A549 (cell line): ENCODE measurements around the gene TP53BP1. TPM values are rescaled to one million over a fixed set of nuclear protein-coding genes. Genes with fewer than 3 reads are reported as not detected.

Experiments
- ATAC-seq, 2 experiments: fragments of 200-7000 bp in 1 of 2; fragments of >200 bp in 1 of 2; cut with Nextera tagmentation in 1 of 2; cut with Tn5 transposase in 1 of 2; 3 replicates each; pipeline versions ENCODE4 v1.8.0 to v1.9.1; 2018 to 2020; ENCODE audit warnings: mild to moderate bottlenecking in 1 of 2, moderate library complexity in 1 of 2
- CTCF ChIA-PET: fragments of 300-600 bp; sonication (Branson Sonifier 250); formaldehyde crosslinking; extraction: SDS; loops from one replicate; lab custom pipeline; 2021; ENCODE audit warnings: antibody characterized with exemption, inconsistent platforms; lab: Yijun Ruan, JAX
- POLR2A ChIA-PET: fragments of 350-600 bp; formaldehyde crosslinking; extraction: SDS; loops from one replicate; lab custom pipeline; 2021; ENCODE audit warnings: antibody characterized with exemption, inconsistent platforms; lab: Yijun Ruan, JAX
- DNase-seq, 2 experiments: peaks; one replicate each; pipeline versions ENCODE4 v3.0.0 to v3.0.0-alpha.2; 2011 to 2016; ENCODE audit warnings: low read depth in 1 of 2, low spot score in 1 of 2
- FAIRE-seq: peaks from 2 replicates; lab custom pipeline; 2011; peaks lifted over from hg19 to GRCh38; lab: Jason Lieb, UNC
- H3K27ac ChIP-seq, 2 experiments: fragments of >200 bp; sonication (Bioruptor Twin); formaldehyde crosslinking; 3 replicates each; pipeline ENCODE4 v1.5.1; 2016 to 2017
- H3K4me1 ChIP-seq: fragments of >200 bp; sonication (Bioruptor Twin); formaldehyde crosslinking; 3 replicates; pipeline ENCODE4 v1.6.1; 2016
- H3K4me2 ChIP-seq: fragments of >200 bp; sonication (Bioruptor Twin); formaldehyde crosslinking; 3 replicates; pipeline ENCODE4 v1.6.1; 2016
- H3K4me3 ChIP-seq: fragments of >200 bp; sonication (Bioruptor Twin); formaldehyde crosslinking; 3 replicates; pipeline ENCODE4 v1.5.1; 2016
- H3K9me3 ChIP-seq: fragments of >200 bp; sonication (Bioruptor Twin); formaldehyde crosslinking; 3 replicates; pipeline ENCODE4 v1.6.1; 2016
- CBX8 ChIP-seq: fragments of 200-600 bp; sonication (generic); IDR thresholded peaks from 2 replicates; pipeline ENCODE4 v1.6.1; 2016
- CTCF ChIP-seq: fragments of >200 bp; sonication (Bioruptor Twin); formaldehyde crosslinking; IDR thresholded peaks from 3 replicates; pipeline ENCODE4 v1.5.1; 2016
- E2F6 ChIP-seq: IDR thresholded peaks from 2 replicates; pipeline ENCODE4 v1.6.1; 2012; ENCODE audit warnings: low read depth, borderline replicate concordance
- EHMT2 ChIP-seq: fragments of 200-600 bp; sonication (generic); IDR thresholded peaks from 2 replicates; pipeline ENCODE4 v1.6.1; 2016; ENCODE audit warnings: antibody characterized with exemption, low read depth, mild to moderate bottlenecking, moderate library complexity
- FOXS1 ChIP-seq: fragments of 250-450 bp; sonication (Bioruptor Pico); IDR thresholded peaks from 2 replicates; pipeline ENCODE4 v1.5.0; 2020; ENCODE audit warnings: mild to moderate bottlenecking, moderate library complexity
- GATA3 ChIP-seq: IDR thresholded peaks from 2 replicates; pipeline ENCODE4 v1.6.1; 2012; ENCODE audit warnings: borderline replicate concordance
- HDAC2 ChIP-seq: fragments of 200-600 bp; sonication (generic); IDR thresholded peaks from 2 replicates; pipeline ENCODE4 v1.6.1; 2016
- HOXA7 ChIP-seq: fragments of 250-450 bp; sonication (Bioruptor Pico); IDR thresholded peaks from 2 replicates; pipeline ENCODE4 v1.5.0; 2020; ENCODE audit warnings: mild to moderate bottlenecking, moderate library complexity
- HOXB13 ChIP-seq: fragments of 250-450 bp; sonication (Bioruptor Pico); IDR thresholded peaks from 2 replicates; pipeline ENCODE4 v1.5.0; 2020; ENCODE audit warnings: low read depth, mild to moderate bottlenecking, moderate library complexity
- JUN ChIP-seq, 2 experiments: fragments of >200 bp; sonication (Bioruptor Twin); formaldehyde crosslinking; IDR thresholded peaks; 2 replicates in 1 of 2; 3 replicates in 1 of 2; pipeline ENCODE4 v1.6.1; 2016 to 2017
- KDM5A ChIP-seq: fragments of 200-600 bp; sonication (generic); IDR thresholded peaks from 2 replicates; pipeline ENCODE4 v1.6.1; 2016; ENCODE audit warnings: antibody characterized with exemption, mild to moderate bottlenecking
- MAX ChIP-seq: IDR thresholded peaks from 2 replicates; pipeline ENCODE4 v1.6.1; 2012
- MAZ ChIP-seq: fragments of 150-350 bp; IDR thresholded peaks from 2 replicates; pipeline ENCODE4 v1.6.1; 2014; ENCODE audit warnings: antibody characterized with exemption, low read depth, low read length, borderline replicate concordance
- MYC ChIP-seq: IDR thresholded peaks from 2 replicates; pipeline ENCODE4 v1.6.1; 2012; ENCODE audit warnings: mild to moderate bottlenecking, inconsistent platforms, low read length, improper control_type of control experiment, borderline replicate concordance
- NFE2L2 ChIP-seq: fragments of 150-350 bp; conservative IDR thresholded peaks from 2 replicates; pipeline ENCODE4 v1.6.1; 2014; ENCODE audit warnings: low read length
- NR3C1 ChIP-seq: fragments of >200 bp; sonication (Bioruptor Twin); formaldehyde crosslinking; IDR thresholded peaks from 3 replicates; pipeline ENCODE4 v1.6.1; 2017
- PHF8 ChIP-seq: fragments of 200-600 bp; sonication (generic); IDR thresholded peaks from 2 replicates; pipeline ENCODE4 v1.6.1; 2016; ENCODE audit warnings: low read depth, mild to moderate bottlenecking, antibody characterized with exemption, moderate library complexity, borderline replicate concordance
- RAD21 ChIP-seq, 2 experiments: fragments of >200 bp in 1 of 2; sonication (Bioruptor Twin) in 1 of 2; formaldehyde crosslinking in 1 of 2; IDR thresholded peaks in 1 of 2; conservative IDR thresholded peaks in 1 of 2; 2 replicates in 1 of 2; 3 replicates in 1 of 2; pipeline ENCODE4 v1.6.1; 2012 to 2018; ENCODE audit warnings: inconsistent platforms in 1 of 2
- RARB ChIP-seq: fragments of 250-450 bp; sonication (Bioruptor Pico); IDR thresholded peaks from 2 replicates; pipeline ENCODE4 v1.8.0; 2021; ENCODE audit warnings: mild to moderate bottlenecking, moderate library complexity
- RCOR1 ChIP-seq: fragments of 150-350 bp; IDR thresholded peaks from 2 replicates; pipeline ENCODE4 v1.6.1; 2014; ENCODE audit warnings: antibody characterized with exemption, low read length, low read depth
- RNF2 ChIP-seq: fragments of 200-600 bp; sonication (generic); IDR thresholded peaks from 2 replicates; pipeline ENCODE4 v1.6.1; 2016; ENCODE audit warnings: low read depth, mild to moderate bottlenecking, antibody characterized with exemption, moderate library complexity, borderline replicate concordance
- SREBF2 ChIP-seq: fragments of 450-650 bp; IDR thresholded peaks from 2 replicates; pipeline ENCODE4 v1.6.1; 2014; ENCODE audit warnings: mild to moderate bottlenecking, moderate library complexity
- USF2 ChIP-seq: fragments of 450-650 bp; IDR thresholded peaks from 2 replicates; pipeline ENCODE4 v1.6.1; 2014; ENCODE audit warnings: antibody characterized with exemption
- ZC3H11A ChIP-seq: fragments of 450-650 bp; IDR thresholded peaks from 2 replicates; pipeline ENCODE4 v1.6.1; 2014; ENCODE audit warnings: antibody characterized with exemption, mild to moderate bottlenecking
- ZSCAN20 ChIP-seq: fragments of 250-450 bp; sonication (Bioruptor Pico); IDR thresholded peaks from 2 replicates; pipeline ENCODE4 v1.8.0; 2022; ENCODE audit warnings: mild to moderate bottlenecking, moderate library complexity
- WGBS: methylation state at CpG from one replicate; pipeline ENCODE4 v1.1.6; 2017; ENCODE audit errors: missing lambda C conversion rate; 5-methylcytosine and 5-hydroxymethylcytosine counted together
- polyA plus RNA-seq, 4 experiments: library from polyadenylated mRNA; depleted of rRNA in 3 of 4; stranded (reverse); fragments of >200 nt; fragmentation: RNase III in 1 of 4; extraction: RNeasy Plus Mini Kit Qiagen cat#74134 plus additional on column Dnase treatment in 1 of 4; gene quantifications; 2 replicates in 3 of 4; 3 replicates in 1 of 4; pipeline ENCODE4 v1.2.3, GENCODE V29; 2011 to 2017
- TF ChIP-seq, protein P1 (sequence below): IDR thresholded peaks from 2 replicates; pipeline ENCODE4 v1.6.1; 2012

Gene TP53BP1
- polyA plus RNA-seq, 2 of the 4 experiments (the other 2 are of a cell fraction), result 25.0 to 49.8 TPM

DNA sequence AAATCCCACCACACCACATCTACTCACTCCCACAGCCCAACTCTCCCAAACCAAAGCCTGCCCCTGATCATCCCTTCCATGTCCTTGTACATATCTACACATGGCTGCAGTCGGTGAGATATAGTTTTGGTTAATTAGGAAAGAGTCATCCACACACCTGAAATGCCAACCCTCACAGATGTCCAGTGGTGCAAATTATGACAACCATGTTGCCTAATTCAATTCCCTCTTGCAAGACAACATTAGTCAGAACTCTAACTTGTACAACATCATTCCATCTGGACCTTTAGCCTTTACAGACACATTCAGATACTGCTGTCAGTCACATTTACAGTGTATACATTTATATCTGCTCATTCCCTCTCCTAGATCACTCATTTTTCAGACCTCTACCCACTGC, 80.9 kb downstream of the TP53BP1 start:
- H3K4me3 ChIP-seq, result no peak overlapping the region
- 93% methylated on average over 1 of the region's 1 CpG for WGBS
- ChIA-PET CTCF (no interaction called here), POLR2A (no interaction called here)
- FAIRE-seq (no peak), ATAC-seq (no peak), DNase-seq (no peak)
- no peak overlapping the region for H3K4me2 ChIP-seq
- no peak overlapping the region for H3K27ac ChIP-seq
- H3K9me3 ChIP-seq, result no peaks in the 10 kb centered on the region
- TF ChIP-seq PHF8 (no peak), SREBF2 (no peak), JUN (IDR thresholded peaks at IDR 0.05) (no peak), CTCF (no peak), NFE2L2 (no peak), MAZ (no peak), FOXS1 (no peak), RNF2 (no peak), USF2 (no peak), EHMT2 (no peak)
- TF ChIP-seq, protein P1, sequence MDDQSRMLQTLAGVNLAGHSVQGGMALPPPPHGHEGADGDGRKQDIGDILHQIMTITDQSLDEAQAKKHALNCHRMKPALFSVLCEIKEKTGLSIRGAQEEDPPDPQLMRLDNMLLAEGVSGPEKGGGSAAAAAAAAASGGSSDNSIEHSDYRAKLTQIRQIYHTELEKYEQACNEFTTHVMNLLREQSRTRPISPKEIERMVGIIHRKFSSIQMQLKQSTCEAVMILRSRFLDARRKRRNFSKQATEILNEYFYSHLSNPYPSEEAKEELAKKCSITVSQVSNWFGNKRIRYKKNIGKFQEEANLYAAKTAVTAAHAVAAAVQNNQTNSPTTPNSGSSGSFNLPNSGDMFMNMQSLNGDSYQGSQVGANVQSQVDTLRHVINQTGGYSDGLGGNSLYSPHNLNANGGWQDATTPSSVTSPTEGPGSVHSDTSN, result no peak
- peaks cover 7% of the 10 kb centered on the region; the same call in 2 of the 3 replicates for H3K4me1 ChIP-seq

GRCh38 chr15:43410572-43411214, 82.3 kb downstream of the TP53BP1 start:
- 91% methylated on average over 5 of the region's 5 CpGs for WGBS
- Histone ChIP-seq H3K9me3 (no peaks in the 10 kb centered on the region), H3K4me3 (no peak overlapping the region), H3K27ac (peak overlapping the region; percentile 10 to 52; a peak in 3 of 6 replicates), H3K4me1 (peaks cover 7% of the 10 kb centered on the region; the same call in 2 of the 3 replicates), H3K4me2 (no peak overlapping the region; the same call in 2 of the 3 replicates)
- no peak for FAIRE-seq
- TF ChIP-seq RCOR1, result no peak
- peak; percentile 47 to 65; a peak in 3 of 6 replicates for ATAC-seq
- peak in 1 of 2 experiments; percentile 5 for DNase-seq
- CTCF ChIA-PET, result no interaction called here
- POLR2A ChIA-PET, result no interaction called here

- Histone ChIP-seq H3K4me1 (peaks cover 7% of the 10 kb centered on the region; the same call in 2 of the 3 replicates), H3K4me3 (no peak overlapping the region), H3K9me3 (no peaks in the 10 kb centered on the region), H3K4me2 (no peak overlapping the region), H3K27ac (no peak overlapping the region)
- no peak for FAIRE-seq
- TF ChIP-seq CBX8, result no peak
- TF ChIP-seq RAD21 (conservative IDR thresholded peaks at IDR 0.05 in 1 of 2, IDR thresholded peaks at IDR 0.05 in 1 of 2), result no peak
- TF ChIP-seq GATA3, result no peak
- TF ChIP-seq MAX, result no peak
- no peak for TF ChIP-seq NR3C1
- no peak for TF ChIP-seq RARB (CRISPR knock-in tag)
- no peak for TF ChIP-seq KDM5A
- TF ChIP-seq SREBF2, result no peak
- no peak for TF ChIP-seq ZC3H11A
- no peak for TF ChIP-seq HDAC2
- TF ChIP-seq HOXB13 (CRISPR knock-in tag), result no peak
- TF ChIP-seq MYC, result no peak
- TF ChIP-seq HOXA7 (CRISPR knock-in tag), result no peak
- TF ChIP-seq RNF2, result no peak
- no peak for TF ChIP-seq E2F6
- TF ChIP-seq ZSCAN20 (CRISPR knock-in tag), result no peak
- DNase-seq, result no peak
- ChIA-PET CTCF (no interaction called here), POLR2A (no interaction called here)
- no peak for ATAC-seq
- WGBS, result 85% methylated on average over 3 of the region's 4 CpGs
Measured at GRCh38 chr15:43408789-43409188, 84.2 kb downstream of the TP53BP1 start.
